DMS 273 treated with DMSO at 0.1 percent for 48 hours (cell line): ENCODE data around the gene ADGRD1.
"Not testable (repeated sequence)": the region's sequence is repeated elsewhere in the genome, so short reads cannot be mapped to it uniquely, and the experiment has no call there.

ENCODE experiments used
- DNase-seq: peaks from one replicate; lab custom pipeline; 2025; lab: John Stamatoyannopoulos, UW

The ADGRD1 gene

DNA sequence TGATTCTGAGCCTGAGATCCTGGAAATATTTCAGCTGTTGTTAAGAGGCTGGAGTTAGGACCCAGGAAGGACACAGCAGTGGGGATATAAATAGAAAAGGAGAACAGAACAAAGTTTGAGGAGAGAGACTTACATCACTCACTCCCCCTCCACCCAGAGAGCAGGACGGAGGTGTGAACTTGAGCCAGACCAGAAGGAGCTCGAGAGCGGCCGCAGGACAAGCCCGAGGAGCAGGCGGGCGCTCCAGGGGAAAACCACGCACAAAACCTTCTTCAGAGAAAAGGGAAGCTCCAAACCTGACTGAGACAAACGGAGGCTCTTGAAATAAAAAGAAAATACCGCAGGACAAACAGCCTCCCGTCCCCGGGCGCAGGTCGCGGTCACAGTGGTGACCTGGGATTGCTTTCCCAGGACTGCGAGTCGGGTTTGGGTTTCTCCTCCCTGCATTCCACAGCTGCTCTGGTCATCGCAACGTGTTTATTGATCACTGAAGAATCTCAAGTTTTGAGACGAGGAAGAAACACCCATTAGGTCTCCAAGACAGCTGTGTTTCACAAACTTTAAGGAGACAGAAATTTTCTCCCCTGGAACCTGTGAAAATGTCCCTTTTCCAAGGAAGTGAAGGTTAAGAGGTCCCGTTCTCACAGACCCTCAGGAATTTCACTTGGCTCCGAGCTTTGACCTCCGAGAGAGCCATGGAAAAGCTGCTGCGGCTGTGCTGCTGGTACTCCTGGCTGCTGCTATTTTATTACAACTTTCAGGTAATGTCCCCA, at the start of gene ADGRD1:
Gene ADGRD1 (plus strand): TSS at position 137 of the 773 bp plus-strand sequence. CDS start 559 bp downstream, at position 696.
- no peak for DNase-seq

DNA sequence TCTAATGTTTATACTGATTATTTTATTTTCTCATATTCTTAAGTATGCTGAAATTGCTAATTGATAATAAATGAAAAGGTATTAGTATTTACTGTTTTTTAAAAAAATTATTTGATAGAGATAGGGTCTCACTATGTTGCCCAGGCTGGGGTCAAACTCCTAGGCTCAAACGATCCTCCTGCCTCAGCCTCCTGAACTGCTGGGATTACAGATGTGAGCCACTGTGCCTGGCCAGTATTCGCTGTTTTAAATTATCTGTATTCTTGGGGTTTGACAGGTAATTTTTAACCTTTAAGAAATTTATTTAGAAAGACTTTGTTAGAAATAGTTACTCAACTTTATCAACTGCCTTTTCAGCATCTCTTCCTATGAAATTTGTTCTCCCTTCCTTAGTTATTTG, 49.6 kb upstream of the ADGRD1 start:
- no peak for DNase-seq

DNA sequence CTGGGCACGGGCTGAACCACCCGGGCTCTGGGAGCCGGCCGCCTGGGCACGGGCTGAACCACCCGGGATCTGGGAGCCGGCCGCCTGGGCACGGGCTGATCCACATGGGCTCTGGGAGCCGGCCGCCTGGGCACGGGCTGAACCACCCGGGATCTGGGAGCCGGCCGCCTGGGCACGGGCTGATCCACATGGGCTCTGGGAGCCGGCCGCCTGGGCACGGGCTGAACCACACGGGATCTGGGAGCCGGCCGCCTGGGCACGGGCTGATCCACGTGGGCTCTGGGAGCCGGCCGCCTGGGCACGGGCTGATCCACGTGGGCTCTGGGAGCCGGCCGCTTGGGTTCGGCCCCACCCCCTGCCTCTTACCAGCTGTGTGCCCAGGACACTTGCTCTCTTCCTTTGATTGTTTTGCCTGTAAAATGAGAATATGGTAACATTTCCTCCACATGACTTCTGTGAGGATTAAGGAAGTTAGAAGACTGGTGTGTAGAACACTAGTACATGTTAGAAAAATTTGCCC, 48.7 kb upstream of the ADGRD1 start:
- DNase-seq = not testable (repeated sequence)

DNA sequence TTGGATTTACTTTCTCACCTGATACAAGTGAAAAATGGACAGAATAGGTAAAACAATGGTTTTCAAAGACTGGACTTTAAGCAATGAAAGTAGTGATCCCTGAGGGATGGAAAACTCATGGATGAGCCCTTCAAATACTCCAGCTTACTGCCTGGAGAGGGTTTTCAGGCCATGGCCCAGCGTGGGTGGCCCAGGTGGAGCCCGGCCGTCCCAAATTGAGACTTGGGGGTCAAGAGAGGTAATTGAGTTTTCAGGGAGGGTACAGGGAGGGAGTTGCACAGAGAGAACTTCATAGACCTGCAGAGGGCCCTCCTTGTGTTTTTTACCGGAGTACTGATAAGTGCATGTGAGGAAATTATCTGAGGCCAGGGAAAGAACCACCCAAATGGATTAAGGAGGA, 44.6 kb upstream of the ADGRD1 start:
- no peak for DNase-seq

DNA sequence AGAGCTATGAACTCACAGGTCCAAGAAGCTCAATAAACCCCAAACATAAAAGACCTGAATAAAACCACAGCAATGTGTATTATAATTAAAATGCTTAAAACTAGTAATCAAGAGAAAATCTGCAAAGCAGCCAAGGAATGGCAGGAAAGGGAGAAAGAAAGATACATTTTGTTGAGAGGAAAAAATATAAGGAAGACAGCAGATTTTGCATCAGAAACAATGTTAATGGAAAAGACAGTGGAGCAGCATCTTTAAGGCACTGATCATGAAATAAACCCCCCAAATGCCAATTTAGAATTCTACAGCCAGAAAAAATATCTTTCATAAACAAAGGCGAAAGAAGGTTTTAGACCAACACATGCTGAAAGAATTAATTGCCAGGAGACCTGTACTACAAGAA, 42.5 kb upstream of the ADGRD1 start:
- DNase-seq = no peak

DNA sequence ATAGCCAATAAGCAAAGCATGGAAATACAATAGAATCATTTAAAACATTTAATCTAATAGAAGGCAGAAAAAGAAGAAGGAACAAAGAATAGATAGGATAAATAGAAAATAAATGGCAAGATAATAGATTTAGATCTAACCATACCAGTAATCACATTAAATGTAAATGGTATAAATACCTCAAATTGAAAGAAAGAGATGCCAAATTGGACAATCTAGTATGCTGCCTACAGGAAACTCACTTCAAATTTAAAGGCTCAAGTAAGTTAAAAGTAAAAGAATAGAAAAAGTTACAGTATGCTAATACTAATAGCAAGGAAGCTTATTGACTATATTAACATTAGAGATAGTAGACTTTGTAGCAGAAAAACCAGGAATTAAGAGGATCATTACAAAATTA, 41.8 kb upstream of the ADGRD1 start:
- no peak for DNase-seq

DNA sequence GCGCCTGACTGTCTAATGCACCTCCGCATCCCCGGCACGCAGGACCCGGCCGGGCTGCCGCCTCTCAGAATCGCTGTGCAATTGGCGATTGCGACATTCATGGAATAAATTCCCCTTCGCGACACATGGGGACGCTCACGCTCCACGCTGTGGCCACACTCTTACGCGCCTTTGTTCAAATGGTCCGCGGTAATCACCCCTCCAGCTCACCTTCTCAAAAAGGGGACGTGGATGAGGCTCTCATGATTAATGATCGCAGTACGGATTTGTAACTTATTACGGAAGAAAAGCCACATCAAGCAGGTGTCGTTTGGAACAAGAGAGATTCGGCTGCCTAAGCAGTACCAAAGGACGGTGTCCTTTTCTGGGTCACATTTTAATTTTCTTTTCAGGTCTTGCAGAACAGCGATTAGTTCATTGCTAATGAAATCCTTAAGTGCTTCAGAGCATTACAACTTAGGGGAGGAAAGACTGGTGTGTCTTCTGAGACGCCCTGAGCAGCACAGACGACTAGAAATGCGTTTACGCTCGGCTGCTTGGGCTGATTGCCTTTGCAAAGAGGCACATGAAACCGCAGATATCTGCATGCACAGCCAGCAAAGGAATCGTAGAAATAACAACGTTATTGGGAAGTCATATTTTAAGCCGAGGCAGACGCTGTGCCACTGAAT, 37.3 kb upstream of the ADGRD1 start:
- peak; percentile 2 for DNase-seq

DNA sequence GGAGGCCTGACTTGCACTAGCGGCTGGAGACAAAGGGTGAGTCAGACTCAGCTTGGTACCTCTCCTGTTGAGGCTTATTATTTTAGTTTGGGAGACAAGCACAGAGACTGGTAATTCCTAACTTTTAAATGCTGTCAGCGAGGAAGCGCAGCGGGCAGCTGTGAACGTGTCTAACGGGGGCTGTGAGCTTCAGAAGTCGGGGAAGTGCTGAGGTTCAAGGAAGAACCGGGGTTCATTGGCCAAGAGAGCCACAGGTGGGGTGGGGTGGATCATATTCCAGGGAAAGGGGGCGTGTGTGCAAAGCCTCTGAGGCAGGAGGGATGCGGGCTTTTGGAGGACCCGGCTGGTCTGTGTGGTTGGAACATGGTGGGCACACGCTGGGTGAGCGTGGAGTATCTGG, 36.1 kb upstream of the ADGRD1 start:
- DNase-seq = no peak

DNA sequence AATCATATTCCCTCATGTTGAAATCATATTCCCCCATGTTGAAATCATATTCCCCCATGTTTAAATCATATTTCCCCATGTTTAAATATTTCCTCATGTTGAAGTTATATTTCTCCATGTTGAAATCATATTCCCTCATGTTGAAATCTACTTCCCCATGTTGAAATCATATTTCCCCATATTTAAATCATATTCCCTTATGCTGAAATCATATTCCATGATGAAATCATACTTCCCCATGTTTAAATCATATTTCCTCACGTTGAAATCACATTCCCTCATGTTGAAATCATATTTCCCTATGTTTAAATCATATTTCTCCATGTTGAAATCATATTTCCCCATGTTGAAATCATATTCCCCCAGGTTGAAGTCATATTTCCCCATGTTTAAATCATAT, 34.6 kb upstream of the ADGRD1 start:
- DNase-seq = no peak

DNA sequence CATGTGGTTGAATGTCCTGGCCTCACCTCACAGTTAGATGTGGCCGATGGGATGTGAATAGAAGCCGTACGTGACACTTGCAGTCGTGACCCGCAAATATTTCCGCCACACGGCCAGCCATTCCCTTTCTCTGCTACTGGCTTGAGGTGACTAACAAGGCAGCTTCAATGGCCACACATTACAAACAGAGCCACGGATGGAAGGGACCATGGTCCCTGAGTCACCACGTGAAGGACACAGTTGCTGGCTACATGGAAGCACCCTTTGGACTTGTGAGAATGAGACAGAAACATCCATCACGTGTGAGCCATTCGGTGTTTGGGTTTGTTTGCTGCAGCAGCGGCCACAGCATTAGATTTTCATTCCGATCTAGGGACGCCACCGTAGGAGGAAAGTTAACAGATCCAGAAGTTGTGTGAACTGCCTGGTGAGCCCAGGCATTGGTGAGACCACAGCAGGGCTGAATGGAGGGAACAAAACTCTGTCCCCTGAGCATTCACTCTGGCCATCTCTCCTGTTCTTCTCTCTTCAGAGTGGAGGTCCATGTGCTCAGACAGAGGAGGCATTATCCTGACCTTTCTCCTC, 33.5 kb upstream of the ADGRD1 start:
- DNase-seq = no peak

DNA sequence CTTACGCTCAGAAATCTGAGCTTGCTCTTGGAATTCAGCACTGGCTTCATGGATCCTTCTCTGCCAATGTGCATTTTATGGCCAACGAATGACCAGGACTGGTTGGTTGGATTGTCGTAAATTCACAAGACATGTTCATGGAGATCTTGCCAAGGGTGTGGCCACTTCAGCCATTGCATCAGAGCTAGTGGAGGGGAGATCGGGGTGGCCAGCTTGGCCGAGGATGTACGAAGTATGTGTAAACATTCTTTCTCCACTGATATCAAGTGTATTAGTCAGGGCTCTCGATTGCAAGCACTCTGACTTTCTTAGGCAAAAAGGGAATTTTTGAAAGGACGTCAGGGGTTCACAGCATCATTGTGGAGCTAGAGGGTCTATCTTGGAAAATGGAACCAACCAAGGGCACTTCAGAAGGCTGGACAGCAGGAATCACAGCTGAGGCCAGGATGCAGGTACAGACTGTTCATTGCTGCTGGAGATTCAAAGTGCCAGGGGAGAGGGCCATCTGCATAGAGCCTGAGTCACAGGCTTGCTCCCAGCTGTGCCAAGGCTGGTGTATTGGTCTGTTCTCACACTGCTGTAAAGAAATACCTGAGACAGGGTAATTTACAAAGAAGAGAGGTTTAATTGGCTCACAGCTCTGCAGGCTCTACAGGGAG, 32.9 kb upstream of the ADGRD1 start:
- no peak for DNase-seq

DNA sequence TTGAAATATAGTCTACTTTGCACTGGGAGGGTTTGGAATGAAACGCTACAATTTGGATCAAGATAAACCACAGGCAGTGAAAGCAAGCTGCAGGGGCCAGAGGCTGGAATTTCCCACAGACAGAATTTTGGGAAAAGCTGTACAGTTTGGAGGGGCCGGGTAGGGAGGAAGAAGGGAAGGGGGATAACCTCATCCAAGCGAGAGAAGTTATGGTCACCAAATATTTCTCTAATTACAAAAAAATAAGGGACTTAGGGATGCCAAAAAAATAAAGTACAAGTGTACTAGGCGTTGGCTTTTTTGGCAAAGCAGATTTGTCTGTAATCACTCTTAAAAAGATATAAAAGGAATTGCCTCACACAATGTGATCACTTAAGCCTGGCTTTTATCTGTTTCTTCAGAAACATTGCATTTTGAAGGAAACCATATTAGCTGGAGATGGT, 31.2 kb upstream of the ADGRD1 start:
- DNase-seq = no peak

DNA sequence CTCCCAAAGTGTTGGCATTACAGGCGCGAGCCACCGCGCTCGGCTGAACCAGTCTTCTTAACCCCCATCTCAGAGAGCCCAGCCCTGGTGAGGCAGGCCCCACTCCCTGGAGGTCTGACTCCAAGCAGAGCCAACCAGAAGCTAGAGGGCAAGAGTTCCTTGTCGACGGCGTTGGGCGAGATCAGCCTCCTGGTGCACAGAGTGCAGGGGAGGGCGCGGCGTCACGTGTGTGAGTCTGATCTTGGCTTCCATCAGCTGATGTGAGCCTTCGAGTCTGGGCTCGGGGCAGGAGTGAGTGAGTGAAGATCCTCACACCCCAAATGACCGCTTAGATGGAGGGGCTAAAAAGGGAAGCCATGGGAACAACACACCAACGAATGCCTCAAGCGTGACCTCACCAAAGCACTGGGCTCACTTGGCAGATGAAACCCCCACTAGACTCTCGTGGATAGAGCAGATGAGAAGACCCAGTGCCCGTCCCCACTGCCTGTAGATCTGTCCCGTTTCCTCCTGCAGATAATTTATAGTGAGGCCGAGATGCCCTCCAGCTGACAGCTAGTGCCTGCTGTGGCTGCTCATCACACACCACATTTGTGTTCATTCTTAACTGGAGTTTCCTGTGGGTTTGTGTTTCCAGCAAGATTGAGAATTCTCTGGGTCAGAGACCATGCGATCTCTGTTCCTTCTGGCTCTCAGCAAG, 28.6 kb upstream of the ADGRD1 start:
- no peak for DNase-seq

DNA sequence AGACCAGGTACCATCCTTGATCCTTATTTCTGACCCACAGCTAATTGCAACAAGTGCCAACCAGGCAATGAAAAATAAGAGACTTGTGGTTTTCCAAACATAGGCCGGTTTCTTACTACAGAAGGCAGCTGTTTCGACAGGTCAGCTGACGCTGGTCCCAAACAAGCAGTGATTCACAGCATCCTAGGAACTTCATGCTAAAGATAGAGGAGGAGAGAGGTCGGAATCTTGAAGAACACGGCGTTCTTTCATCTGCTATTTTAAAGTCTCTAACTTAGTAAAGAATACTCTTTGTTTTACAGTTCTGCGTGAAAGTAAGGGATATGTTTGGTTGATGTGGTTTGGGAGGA, 28.1 kb upstream of the ADGRD1 start:
- no peak for DNase-seq

DNA sequence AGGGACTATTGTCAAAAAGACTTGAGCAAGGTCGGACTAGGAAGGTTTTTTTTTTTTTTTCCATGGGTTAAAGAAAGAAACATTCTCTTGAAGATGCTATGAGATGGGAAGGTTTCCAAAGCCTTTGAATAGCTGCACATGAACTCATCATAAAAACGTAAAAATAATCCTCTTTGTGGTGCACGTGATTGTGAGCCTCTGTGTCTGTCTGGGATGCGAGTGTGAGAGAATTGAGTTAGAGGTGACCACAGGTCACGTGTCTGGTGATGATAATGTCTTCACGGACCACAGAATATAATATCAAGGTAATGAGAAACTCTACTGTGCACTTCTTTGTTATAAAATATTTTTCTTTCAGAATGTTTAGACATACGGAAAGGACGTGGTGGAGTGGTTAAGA, 24.3 kb upstream of the ADGRD1 start:
- no peak for DNase-seq

DNA sequence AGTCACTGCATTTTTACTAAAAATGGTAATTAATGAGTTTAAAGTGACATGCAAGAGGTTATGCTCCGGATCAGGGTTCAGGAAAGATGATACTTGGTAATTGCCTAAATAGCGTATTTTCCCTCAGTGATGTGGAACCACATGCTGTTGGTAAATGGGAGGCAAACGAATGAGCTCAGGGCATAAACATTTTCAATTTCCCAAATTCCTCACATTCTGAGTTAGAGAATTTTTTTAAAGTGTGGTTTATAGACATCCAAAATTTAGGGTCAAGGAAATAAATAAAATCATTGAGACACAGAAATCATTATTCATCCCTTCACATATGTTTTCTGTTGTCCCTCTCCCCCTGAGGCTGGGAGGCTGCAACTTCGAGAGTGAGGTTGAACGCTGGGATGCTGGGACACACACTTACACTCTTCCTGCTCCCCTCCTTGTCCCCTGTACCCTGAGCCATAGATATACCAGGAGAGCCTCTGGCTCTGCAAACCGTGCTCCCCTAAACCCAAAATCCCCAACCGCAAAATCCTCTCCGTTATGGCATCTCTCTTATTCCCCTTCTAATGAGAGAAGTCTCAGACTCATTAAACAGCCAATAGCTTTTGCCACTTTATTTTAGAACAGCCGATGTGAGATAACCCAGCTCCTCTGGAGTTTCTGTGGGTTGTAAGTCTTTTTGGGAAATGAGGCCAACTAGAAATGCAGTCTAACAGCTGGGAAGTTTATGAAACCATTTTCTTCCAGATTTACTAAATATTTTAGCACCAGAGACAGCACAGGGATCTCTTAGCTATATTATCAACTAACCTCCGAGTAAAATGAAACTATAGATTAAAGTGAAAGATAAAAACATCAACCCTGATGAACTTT, 21.4 kb upstream of the ADGRD1 start:
- DNase-seq = no peak

DNA sequence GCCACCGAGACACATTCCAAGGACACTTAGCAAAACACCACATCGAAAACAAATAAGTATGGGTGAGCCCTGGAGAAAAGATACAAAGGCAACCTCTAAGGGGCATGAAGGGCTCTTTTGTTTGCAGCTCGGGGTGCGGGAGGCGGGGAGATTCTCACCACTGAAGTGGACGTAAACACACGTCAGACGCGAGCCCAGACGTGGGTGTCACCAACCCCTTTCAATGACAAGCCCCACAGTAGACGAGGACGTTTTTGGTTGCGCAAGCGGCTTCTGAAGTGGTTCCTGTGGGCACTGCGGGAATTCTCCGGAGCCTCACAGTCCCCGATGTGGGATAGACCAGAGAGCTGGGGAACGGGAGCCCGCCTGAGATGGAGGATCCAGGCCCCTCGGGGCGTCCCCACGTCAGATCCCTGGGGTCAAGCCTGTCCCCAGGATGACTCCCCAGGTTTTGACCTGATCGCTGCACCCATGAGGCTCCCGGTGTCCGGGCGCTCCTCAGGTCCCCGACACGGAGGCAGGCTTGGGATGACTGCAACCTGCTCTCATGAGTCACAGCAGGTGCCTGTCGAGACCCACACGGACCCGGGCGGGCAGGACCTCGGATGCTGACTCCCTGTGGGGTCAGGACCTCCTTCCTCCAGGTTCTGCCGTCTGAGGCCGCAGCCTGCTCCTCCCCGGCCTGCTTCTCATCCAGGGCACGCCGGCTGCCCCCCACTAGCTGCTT, 20.3 kb upstream of the ADGRD1 start:
- no peak for DNase-seq

DNA sequence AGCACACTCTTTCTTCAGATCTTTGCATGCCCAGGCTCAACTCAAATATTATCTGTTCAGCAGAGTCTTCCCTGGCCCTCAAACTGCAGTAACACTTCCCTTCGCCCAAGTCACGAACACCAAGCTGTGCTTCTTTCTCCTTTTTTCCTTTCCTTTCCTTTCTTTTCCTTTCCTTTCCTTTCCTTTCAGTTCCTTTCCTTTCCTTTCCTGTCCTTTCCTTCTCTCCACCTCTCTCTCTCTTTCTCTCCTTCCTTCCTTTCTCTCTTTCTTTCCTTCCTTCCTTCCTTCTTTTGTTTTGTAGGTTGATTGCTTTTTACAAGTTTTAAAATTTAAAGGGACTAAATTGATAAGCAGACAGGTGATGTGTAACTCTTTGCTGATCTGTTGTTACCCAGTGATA, 19.0 kb upstream of the ADGRD1 start:
- DNase-seq = no peak

DNA sequence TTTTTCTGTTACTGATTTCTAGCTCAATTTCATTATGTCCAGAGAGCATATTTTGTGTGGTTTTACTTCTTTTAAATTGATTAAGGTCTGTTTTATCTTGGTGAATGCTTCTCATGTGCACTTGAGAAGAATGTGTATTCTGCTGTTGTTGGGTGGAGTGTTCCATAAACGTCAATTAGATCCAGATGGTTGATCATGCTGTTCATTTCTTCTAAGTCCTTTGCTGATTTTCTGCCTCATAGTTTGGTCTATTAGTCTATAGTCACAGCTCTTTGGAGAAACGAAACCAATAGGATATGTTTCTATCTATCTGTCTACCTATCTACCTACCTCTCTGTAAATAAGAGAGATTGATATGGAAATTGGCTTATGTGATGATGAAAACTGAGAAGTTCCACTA, 17.1 kb upstream of the ADGRD1 start:
- no peak for DNase-seq

DNA sequence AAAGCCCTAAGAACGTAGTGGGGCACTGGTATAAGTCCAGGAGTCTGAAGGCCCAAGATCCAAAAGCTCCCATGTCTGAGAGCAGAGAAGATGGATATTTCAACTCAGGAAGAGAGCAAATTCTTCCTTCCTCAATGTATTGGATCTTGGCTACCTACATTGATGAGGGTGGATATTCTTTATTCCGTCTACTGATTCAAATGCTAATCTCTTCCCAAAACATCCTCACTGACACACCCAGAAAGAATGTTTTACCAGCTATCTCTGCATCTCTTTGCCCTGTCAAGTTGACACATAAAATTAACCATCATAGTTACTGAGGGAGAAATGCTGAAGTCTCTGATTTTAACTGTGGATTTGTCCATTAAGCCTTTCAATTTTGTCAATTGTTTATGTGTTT, 16.6 kb upstream of the ADGRD1 start:
- no peak for DNase-seq
